ENCODE data around the gene RPS6KA5.

GRCh38 chr14:91092073-91092472, 31.6 kb upstream of the RPS6KA5 start:
- no peak for TF ChIP-seq CTCF (conservative IDR thresholded peaks at IDR 0.05; ENCODE audit: low read depth, low read length)
- TF ChIP-seq EZH2phosphoT487 (IDR thresholded peaks at IDR 0.05; ENCODE audit: borderline replicate concordance, low read length) = no peak
- no peak for TF ChIP-seq EZH2 (IDR thresholded peaks at IDR 0.05; ENCODE audit: low read length, unreplicated experiment)

Data from PC-3 (cell line).